HepG2 (cell line): ENCODE measurements around the gene PPP1R13B. TPM values are rescaled to one million over a fixed set of nuclear protein-coding genes. Genes with fewer than 3 reads are reported as not detected.
A peak's percentile ranks its signal among the peaks of the same experiment; 100 is the strongest.

Experiments
- BRCA1 ChIP-seq: sonication (generic); formaldehyde crosslinking; IDR thresholded peaks from 2 replicates; pipeline ENCODE4 v1.4.0; 2020; ENCODE audit warnings: missing genetic modification reagents
- DMAP1 ChIP-seq: IDR thresholded peaks from 2 replicates; pipeline ENCODE4 v1.6.1; 2016
- GATAD2A ChIP-seq: IDR thresholded peaks from 2 replicates; pipeline ENCODE4 v1.6.1; 2016
- GTF3A ChIP-seq: sonication (generic); formaldehyde crosslinking; conservative IDR thresholded peaks from 2 replicates; pipeline ENCODE4 v1.4.0; 2020; ENCODE audit warnings: mild to moderate bottlenecking, missing genetic modification reagents
- HMG20A ChIP-seq: IDR thresholded peaks from 2 replicates; pipeline ENCODE4 v1.6.1; 2016; ENCODE audit warnings: borderline replicate concordance
- LCORL ChIP-seq, 2 experiments: fragments of 450-650 bp in 1 of 2; sonication (generic) in 1 of 2; formaldehyde crosslinking in 1 of 2; IDR thresholded peaks; 2 replicates each; pipeline versions ENCODE4 v1.5.0 to v1.6.1; 2017 to 2020; ENCODE audit warnings: antibody characterized with exemption in 1 of 2, missing genetic modification reagents in 1 of 2
- NAIF1 ChIP-seq: sonication (generic); formaldehyde crosslinking; IDR thresholded peaks from 2 replicates; pipeline ENCODE4 v1.5.0; 2020; ENCODE audit warnings: mild to moderate bottlenecking, missing genetic modification reagents, borderline replicate concordance
- RXRA ChIP-seq: sonication (generic); formaldehyde crosslinking; IDR thresholded peaks from 2 replicates; pipeline ENCODE4 v1.5.1; 2020; ENCODE audit warnings: missing genetic modification reagents
- SALL1 ChIP-seq: sonication (generic); formaldehyde crosslinking; IDR thresholded peaks from 2 replicates; pipeline ENCODE4 v1.8.0; 2022; ENCODE audit warnings: mild to moderate bottlenecking, missing genetic modification reagents
- SOX6 ChIP-seq, 2 experiments: fragments of 450-650 bp in 1 of 2; sonication (generic) in 1 of 2; formaldehyde crosslinking in 1 of 2; IDR thresholded peaks; 2 replicates each; pipeline versions ENCODE4 v1.4.0 to v1.6.1; 2017 to 2020; ENCODE audit warnings: antibody characterized with exemption in 1 of 2, mild to moderate bottlenecking in 1 of 2, missing genetic modification reagents in 1 of 2
- THAP11 ChIP-seq: IDR thresholded peaks from 2 replicates; pipeline ENCODE4 v1.6.1; 2016; ENCODE audit warnings: missing biosample characterization, missing genetic modification reagents
- ZFX ChIP-seq: sonication (generic); formaldehyde crosslinking; IDR thresholded peaks from 2 replicates; pipeline ENCODE4 v1.4.0; 2020; ENCODE audit warnings: mild to moderate bottlenecking, low read depth, missing genetic modification reagents, moderate library complexity
- ZMYM4 ChIP-seq: sonication (generic); formaldehyde crosslinking; IDR thresholded peaks from 2 replicates; pipeline ENCODE4 v1.8.1; 2023; ENCODE audit warnings: mild to moderate bottlenecking, missing genetic modification reagents
- ZNF292 ChIP-seq: sonication (generic); formaldehyde crosslinking; IDR thresholded peaks from 2 replicates; pipeline ENCODE4 v1.8.1; 2022; ENCODE audit warnings: mild to moderate bottlenecking, low read depth, missing genetic modification reagents, borderline replicate concordance
- ZNF331 ChIP-seq: sonication (generic); formaldehyde crosslinking; IDR thresholded peaks from 2 replicates; pipeline ENCODE4 v1.4.0; 2020; ENCODE audit warnings: missing genetic modification reagents
- ZNF430 ChIP-seq: sonication (generic); formaldehyde crosslinking; IDR thresholded peaks from 2 replicates; pipeline ENCODE4 v1.9.0; 2021; ENCODE audit warnings: mild to moderate bottlenecking, missing genetic modification reagents
- ZNF501 ChIP-seq: sonication (generic); formaldehyde crosslinking; IDR thresholded peaks from 2 replicates; pipeline ENCODE4 v1.5.1; 2020; ENCODE audit warnings: mild to moderate bottlenecking, moderate library complexity, missing genetic modification reagents
- ZNF550 ChIP-seq: sonication (generic); formaldehyde crosslinking; IDR thresholded peaks from 2 replicates; pipeline ENCODE4 v1.4.0; 2020; ENCODE audit warnings: mild to moderate bottlenecking, missing genetic modification reagents, borderline replicate concordance
- ZNF776 ChIP-seq: sonication (generic); formaldehyde crosslinking; IDR thresholded peaks from 2 replicates; pipeline ENCODE4 v1.4.0; 2020; ENCODE audit warnings: mild to moderate bottlenecking, missing genetic modification reagents
- ZNF883 ChIP-seq: sonication (generic); formaldehyde crosslinking; IDR thresholded peaks from 2 replicates; pipeline ENCODE4 v1.5.1; 2020; ENCODE audit warnings: mild to moderate bottlenecking, missing genetic modification reagents; ENCODE audit errors: not compliant biosample characterization
- polyA plus RNA-seq, 8 experiments: library from polyadenylated mRNA; depleted of rRNA in 3 of 8; stranded (reverse) in 7 of 8; unstranded in 1 of 8; fragments of >200 nt; fragmentation: Illumina TruSeq in 4 of 8; extraction: Trizol in 4 of 8; gene quantifications; 2 replicates each; pipeline versions ENCODE4 v1.2.1 to v1.2.3, GENCODE V29; 2011 to 2016; ENCODE audit warnings: low read depth in 4 of 8, missing spikeins in 1 of 8, mixed read lengths in 1 of 8; ENCODE audit not compliant: insufficient read depth in 1 of 8
- total RNA-seq, 5 experiments: library from RNA; depleted of rRNA; stranded (reverse); fragments of >200 nt; fragmentation: Illumina TruSeq; extraction: Trizol; gene quantifications; 2 replicates each; pipeline ENCODE4 v1.2.3, GENCODE V29; 2016; ENCODE audit warnings: low read depth in 1 of 5
- TF ChIP-seq, protein P1 (sequence below): sonication (generic); formaldehyde crosslinking; IDR thresholded peaks from 2 replicates; pipeline ENCODE4 v1.5.1; 2020; ENCODE audit warnings: missing genetic modification reagents, mild to moderate bottlenecking, borderline replicate concordance
- TF ChIP-seq, protein P2 (sequence below): conservative IDR thresholded peaks from 2 replicates; pipeline ENCODE4 v1.6.1; 2018; ENCODE audit warnings: missing genetic modification reagents
- TF ChIP-seq, protein P3 (sequence below): sonication (generic); formaldehyde crosslinking; IDR thresholded peaks from 2 replicates; pipeline ENCODE4 v1.5.0; 2020; ENCODE audit warnings: mild to moderate bottlenecking, missing genetic modification reagents, borderline replicate concordance
- TF ChIP-seq, protein P4 (sequence below): IDR thresholded peaks from 2 replicates; pipeline ENCODE4 v1.6.1; 2018; ENCODE audit warnings: missing genetic modification reagents, mild to moderate bottlenecking, missing compliant biosample characterization

The PPP1R13B gene
- total and polyA plus RNA-seq, 2 of the 13 experiments (the other 11 are each of a cell fraction or from before 2014, with no cell fraction given) = 4.6 to 9.4 TPM

DNA sequence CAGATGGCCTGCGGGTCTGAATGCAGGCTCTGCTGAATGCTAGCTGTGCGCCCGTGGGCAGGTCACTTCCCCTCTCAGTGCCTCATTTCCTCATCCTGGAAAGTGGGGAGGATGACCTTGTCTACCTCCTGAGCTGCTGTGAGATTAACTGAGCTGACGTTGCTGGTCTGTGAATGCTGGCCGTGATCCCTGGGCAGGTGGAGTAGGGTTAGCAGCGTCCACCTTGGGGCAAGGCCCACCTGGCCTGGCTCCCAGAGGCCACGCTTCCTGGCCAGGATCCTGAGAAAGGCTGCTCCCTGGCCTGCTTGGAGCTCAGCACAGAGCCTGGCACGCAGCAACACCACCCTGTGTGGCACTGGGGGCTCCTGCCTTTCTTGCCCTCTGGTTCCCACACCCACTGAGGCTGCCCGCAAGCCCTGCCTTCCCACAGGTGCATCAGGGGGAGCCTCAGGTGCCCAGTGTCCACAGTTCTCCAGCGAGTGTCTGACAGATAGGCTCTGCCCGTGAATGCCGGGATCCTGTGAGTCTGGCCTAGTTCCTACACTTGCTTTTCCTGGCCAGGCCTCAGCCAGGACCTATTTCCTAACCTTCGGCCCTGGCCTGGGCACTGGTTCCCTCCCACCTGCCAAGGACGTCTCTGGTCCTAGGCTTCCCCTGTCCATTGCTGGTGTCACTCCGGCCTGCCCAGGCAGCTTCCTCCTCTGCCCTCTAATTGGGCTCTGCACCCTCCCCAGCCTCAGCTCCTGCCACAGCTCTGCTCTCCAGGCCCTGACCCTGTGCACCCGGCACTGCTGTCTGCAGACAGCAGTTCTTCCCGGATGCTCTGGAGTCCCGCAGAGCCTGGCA lies 43.7 kb upstream of the PPP1R13B start (continued):
- TF ChIP-seq, protein P1, sequence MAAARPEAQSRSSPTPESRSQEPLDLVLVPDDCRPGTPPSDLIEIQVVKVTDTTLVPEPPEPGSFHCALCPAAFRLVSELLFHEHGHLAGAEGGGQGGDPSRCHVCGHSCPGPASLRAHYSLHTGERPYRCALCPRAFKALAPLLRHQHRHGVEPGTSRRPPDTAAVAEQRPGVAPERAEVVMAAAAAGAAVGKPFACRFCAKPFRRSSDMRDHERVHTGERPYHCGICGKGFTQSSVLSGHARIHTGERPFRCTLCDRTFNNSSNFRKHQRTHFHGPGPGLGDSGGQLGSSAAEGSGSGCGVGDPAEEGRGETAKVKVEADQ (CRISPR knock-in tag) = 0 out of 2 replicates have a peak, but pooled peaks have one; percentile 11
- TF ChIP-seq ZMYM4 (CRISPR knock-in tag) (no peak), ZNF331 (CRISPR knock-in tag) (peak; percentile 77; the same call in 1 of the 2 replicates), SALL1 (CRISPR knock-in tag) (peak; percentile 47), ZNF776 (CRISPR knock-in tag) (peak; percentile 59; the same call in 1 of the 2 replicates), ZNF292 (CRISPR knock-in tag) (peak; percentile 63), THAP11 (CRISPR knock-in tag) (peak; percentile 20; the same call in 1 of the 2 replicates), HMG20A (CRISPR knock-in tag) (no peak), ZNF501 (no peak), ZNF550 (CRISPR knock-in tag) (peak; percentile 13; the same call in 1 of the 2 replicates), BRCA1 (CRISPR knock-in tag) (0 out of 2 replicates have a peak, but pooled peaks have one; percentile 48), LCORL (IDR thresholded peaks at IDR 0.05) (no peak), LCORL (CRISPR knock-in tag; IDR thresholded peaks at IDR 0.05) (peak; percentile 65), GATAD2A (CRISPR knock-in tag) (peak; percentile 38; the same call in 1 of the 2 replicates), SOX6 (IDR thresholded peaks at IDR 0.05) (no peak), SOX6 (CRISPR knock-in tag; IDR thresholded peaks at IDR 0.05) (peak; percentile 53; the same call in 1 of the 2 replicates), GTF3A (CRISPR knock-in tag) (no peak), RXRA (CRISPR knock-in tag) (0 out of 2 replicates have a peak, but pooled peaks have one; percentile 16), ZFX (CRISPR knock-in tag) (peak; percentile 97), DMAP1 (CRISPR knock-in tag) (0 out of 2 replicates have a peak, but pooled peaks have one; percentile 10), NAIF1 (CRISPR knock-in tag) (no peak), ZNF430 (CRISPR knock-in tag) (peak; percentile 34; the same call in 1 of the 2 replicates), ZNF883 (CRISPR knock-in tag) (peak; percentile 83)
- TF ChIP-seq, protein P2, sequence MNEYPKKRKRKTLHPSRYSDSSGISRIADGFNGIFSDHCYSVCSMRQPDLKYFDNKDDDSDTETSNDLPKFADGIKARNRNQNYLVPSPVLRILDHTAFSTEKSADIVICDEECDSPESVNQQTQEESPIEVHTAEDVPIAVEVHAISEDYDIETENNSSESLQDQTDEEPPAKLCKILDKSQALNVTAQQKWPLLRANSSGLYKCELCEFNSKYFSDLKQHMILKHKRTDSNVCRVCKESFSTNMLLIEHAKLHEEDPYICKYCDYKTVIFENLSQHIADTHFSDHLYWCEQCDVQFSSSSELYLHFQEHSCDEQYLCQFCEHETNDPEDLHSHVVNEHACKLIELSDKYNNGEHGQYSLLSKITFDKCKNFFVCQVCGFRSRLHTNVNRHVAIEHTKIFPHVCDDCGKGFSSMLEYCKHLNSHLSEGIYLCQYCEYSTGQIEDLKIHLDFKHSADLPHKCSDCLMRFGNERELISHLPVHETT (CRISPR knock-in tag) = 0 out of 2 replicates have a peak, but pooled peaks have one; percentile 38
- TF ChIP-seq, protein P3, sequence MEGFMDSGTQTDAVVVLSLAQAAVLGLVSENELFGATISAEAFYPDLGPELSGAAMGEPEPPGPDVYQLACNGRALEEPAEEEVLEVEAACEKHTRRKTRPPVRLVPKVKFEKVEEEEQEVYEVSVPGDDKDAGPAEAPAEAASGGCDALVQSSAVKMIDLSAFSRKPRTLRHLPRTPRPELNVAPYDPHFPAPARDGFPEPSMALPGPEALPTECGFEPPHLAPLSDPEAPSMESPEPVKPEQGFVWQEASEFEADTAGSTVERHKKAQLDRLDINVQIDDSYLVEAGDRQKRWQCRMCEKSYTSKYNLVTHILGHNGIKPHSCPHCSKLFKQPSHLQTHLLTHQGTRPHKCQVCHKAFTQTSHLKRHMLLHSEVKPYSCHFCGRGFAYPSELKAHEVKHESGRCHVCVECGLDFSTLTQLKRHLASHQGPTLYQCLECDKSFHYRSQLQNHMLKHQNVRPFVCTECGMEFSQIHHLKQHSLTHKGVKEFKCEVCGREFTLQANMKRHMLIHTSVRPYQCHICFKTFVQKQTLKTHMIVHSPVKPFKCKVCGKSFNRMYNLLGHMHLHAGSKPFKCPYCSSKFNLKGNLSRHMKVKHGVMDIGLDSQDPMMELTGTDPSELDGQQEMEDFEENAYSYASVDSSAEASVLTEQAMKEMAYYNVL (CRISPR knock-in tag) = peak; percentile 56
- TF ChIP-seq, protein P4, sequence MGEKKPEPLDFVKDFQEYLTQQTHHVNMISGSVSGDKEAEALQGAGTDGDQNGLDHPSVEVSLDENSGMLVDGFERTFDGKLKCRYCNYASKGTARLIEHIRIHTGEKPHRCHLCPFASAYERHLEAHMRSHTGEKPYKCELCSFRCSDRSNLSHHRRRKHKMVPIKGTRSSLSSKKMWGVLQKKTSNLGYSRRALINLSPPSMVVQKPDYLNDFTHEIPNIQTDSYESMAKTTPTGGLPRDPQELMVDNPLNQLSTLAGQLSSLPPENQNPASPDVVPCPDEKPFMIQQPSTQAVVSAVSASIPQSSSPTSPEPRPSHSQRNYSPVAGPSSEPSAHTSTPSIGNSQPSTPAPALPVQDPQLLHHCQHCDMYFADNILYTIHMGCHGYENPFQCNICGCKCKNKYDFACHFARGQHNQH (CRISPR knock-in tag) = 0 out of 2 replicates have a peak, but pooled peaks have one; percentile 33
